WTC11 (cell line): ENCODE measurements around the gene ARL6IP5. TPM values are rescaled to one million over a fixed set of nuclear protein-coding genes. Genes with fewer than 3 reads are reported as not detected.
A peak's percentile ranks its signal among the peaks of the same experiment; 100 is the strongest.

Experiments used
- ATAC-seq: fragments of 200-7000 bp; cut with Tn5 transposase; 2 replicates; pipeline ENCODE4 v1.10.0; 2021; ENCODE audit warnings: mild to moderate bottlenecking, moderate library complexity
- CTCF ChIA-PET: fragments of 300-600 bp; sonication (Branson Sonifier 250); formaldehyde crosslinking; loops from one replicate; lab custom pipeline; 2021; ENCODE audit warnings: antibody characterized with exemption; lab: Charles Lee
- POLR2A ChIA-PET: fragments of 350-600 bp; sonication (Branson Sonifier 250); formaldehyde crosslinking; loops from one replicate; lab custom pipeline; 2021; ENCODE audit warnings: antibody characterized with exemption; lab: Charles Lee
- DNase-seq: peaks from one replicate; pipeline ENCODE4 v3.0.0; 2021; ENCODE audit warnings: low spot score
- H3K27ac Mint-ChIP-seq: 2 replicates; pipeline ENCODE4 v1.8.0; 2021; ENCODE audit warnings: mixed read lengths
- H3K27me3 Mint-ChIP-seq: 2 replicates; pipeline ENCODE4 v1.8.0; 2021; ENCODE audit warnings: low read depth, mild to moderate bottlenecking, moderate library complexity, mixed read lengths
- H3K36me3 Mint-ChIP-seq: 2 replicates; pipeline ENCODE4 v1.8.0; 2021; ENCODE audit warnings: mixed read lengths
- H3K4me1 Mint-ChIP-seq: 2 replicates; pipeline ENCODE4 v1.8.0; 2022; ENCODE audit warnings: mixed read lengths
- H3K4me3 Mint-ChIP-seq: 2 replicates; pipeline ENCODE4 v1.8.0; 2021; ENCODE audit warnings: mild to moderate bottlenecking, moderate library complexity, mixed read lengths
- H3K9me3 Mint-ChIP-seq: 2 replicates; pipeline ENCODE4 v1.8.0; 2021; ENCODE audit warnings: mixed read lengths
- ATF6 ChIP-seq: sonication (generic); formaldehyde crosslinking; IDR thresholded peaks from 2 replicates; pipeline ENCODE4 v1.8.1; 2023; ENCODE audit warnings: mild to moderate bottlenecking, missing genetic modification reagents
- CBFB ChIP-seq: sonication (generic); formaldehyde crosslinking; IDR thresholded peaks from 2 replicates; pipeline ENCODE4 v1.8.1; 2022; ENCODE audit warnings: mild to moderate bottlenecking, low read depth, missing genetic modification reagents
- E2F1 ChIP-seq: sonication (generic); formaldehyde crosslinking; IDR thresholded peaks from 2 replicates; pipeline ENCODE4 v1.8.0; 2022; ENCODE audit warnings: mild to moderate bottlenecking, missing genetic modification reagents
- ERG ChIP-seq: fragments of 250-450 bp; sonication (Bioruptor Pico); IDR thresholded peaks from 2 replicates; pipeline ENCODE4 v1.8.0; 2021; ENCODE audit warnings: mild to moderate bottlenecking
- ESRRA ChIP-seq: sonication (generic); formaldehyde crosslinking; IDR thresholded peaks from 2 replicates; pipeline ENCODE4 v1.8.1; 2022; ENCODE audit warnings: mild to moderate bottlenecking, missing genetic modification reagents, borderline replicate concordance
- GRHL2 ChIP-seq: fragments of 250-450 bp; sonication (Bioruptor Pico); IDR thresholded peaks from 2 replicates; pipeline ENCODE4 v1.8.0; 2022; ENCODE audit warnings: mild to moderate bottlenecking, moderate library complexity; ENCODE audit not compliant: insufficient replicate concordance, severe bottlenecking
- GTF2I ChIP-seq: fragments of 250-450 bp; sonication (Bioruptor Pico); conservative IDR thresholded peaks from 2 replicates; pipeline ENCODE4 v1.4.0; 2021; ENCODE audit warnings: mild to moderate bottlenecking
- KAT7 ChIP-seq: sonication (generic); formaldehyde crosslinking; IDR thresholded peaks from 2 replicates; pipeline ENCODE4 v1.8.1; 2023; ENCODE audit warnings: missing genetic modification reagents, mild to moderate bottlenecking, borderline replicate concordance
- MAX ChIP-seq: sonication (generic); formaldehyde crosslinking; IDR thresholded peaks from 2 replicates; pipeline ENCODE4 v1.8.0; 2022; ENCODE audit warnings: mild to moderate bottlenecking, missing genetic modification reagents
- NFATC4 ChIP-seq: fragments of 250-450 bp; sonication (Bioruptor Pico); IDR thresholded peaks from 2 replicates; pipeline ENCODE4 v1.9.0; 2021; ENCODE audit warnings: mild to moderate bottlenecking
- NFE2L1 ChIP-seq: sonication (generic); formaldehyde crosslinking; IDR thresholded peaks from 2 replicates; pipeline ENCODE4 v1.8.1; 2023; ENCODE audit warnings: missing genetic modification reagents
- NR3C1 ChIP-seq: sonication (generic); formaldehyde crosslinking; conservative IDR thresholded peaks from 2 replicates; pipeline ENCODE4 v1.8.1; 2023; ENCODE audit warnings: low read depth, mild to moderate bottlenecking, missing genetic modification reagents
- SMAD3 ChIP-seq: sonication (generic); formaldehyde crosslinking; IDR thresholded peaks from 2 replicates; pipeline ENCODE4 v1.8.0; 2022; ENCODE audit warnings: missing genetic modification reagents, mild to moderate bottlenecking, borderline replicate concordance
- SMAD4 ChIP-seq: sonication (generic); formaldehyde crosslinking; IDR thresholded peaks from 2 replicates; pipeline ENCODE4 v1.8.0; 2022; ENCODE audit warnings: mild to moderate bottlenecking, missing genetic modification reagents
- ZBTB21 ChIP-seq: sonication (generic); formaldehyde crosslinking; IDR thresholded peaks from 2 replicates; pipeline ENCODE4 v1.8.1; 2023; ENCODE audit warnings: mild to moderate bottlenecking, missing genetic modification reagents, borderline replicate concordance
- ZNF121 ChIP-seq: sonication (generic); formaldehyde crosslinking; IDR thresholded peaks from 2 replicates; pipeline ENCODE4 v1.8.0; 2023; ENCODE audit warnings: missing genetic modification reagents
- ZNF263 ChIP-seq: sonication (generic); formaldehyde crosslinking; IDR thresholded peaks from 2 replicates; pipeline ENCODE4 v1.8.1; 2022; ENCODE audit warnings: low read depth, mild to moderate bottlenecking, moderate library complexity, missing genetic modification reagents
- ZNF317 ChIP-seq: sonication (generic); formaldehyde crosslinking; IDR thresholded peaks from 2 replicates; pipeline ENCODE4 v1.8.1; 2023; ENCODE audit warnings: low read depth, mild to moderate bottlenecking, moderate library complexity, missing genetic modification reagents, borderline replicate concordance
- total RNA-seq: library from RNA; stranded (reverse); gene quantifications from 3 replicates; pipeline ENCODE4 v1.2.3, GENCODE V29; 2021
- TF ChIP-seq, protein P1 (sequence below): sonication (generic); formaldehyde crosslinking; IDR thresholded peaks from 2 replicates; pipeline ENCODE4 v1.8.1; 2022; ENCODE audit warnings: mild to moderate bottlenecking, missing genetic modification reagents, moderate library complexity, borderline replicate concordance
- TF ChIP-seq, protein P2 (sequence below): sonication (generic); formaldehyde crosslinking; IDR thresholded peaks from 2 replicates; pipeline ENCODE4 v1.8.1; 2023; ENCODE audit warnings: mild to moderate bottlenecking, missing genetic modification reagents, moderate library complexity
- TF ChIP-seq, protein P3 (sequence below): fragments of 250-450 bp; sonication (Bioruptor Pico); IDR thresholded peaks from 2 replicates; pipeline ENCODE4 v1.9.0; 2021; ENCODE audit warnings: mild to moderate bottlenecking
- TF ChIP-seq, protein P4 (sequence below): sonication (generic); formaldehyde crosslinking; IDR thresholded peaks from 2 replicates; pipeline ENCODE4 v1.8.1; 2023; ENCODE audit warnings: mild to moderate bottlenecking, missing genetic modification reagents, moderate library complexity

ARL6IP5 gene
- total RNA-seq, 1 experiment from 2014 or later: 28.4 TPM

DNA sequence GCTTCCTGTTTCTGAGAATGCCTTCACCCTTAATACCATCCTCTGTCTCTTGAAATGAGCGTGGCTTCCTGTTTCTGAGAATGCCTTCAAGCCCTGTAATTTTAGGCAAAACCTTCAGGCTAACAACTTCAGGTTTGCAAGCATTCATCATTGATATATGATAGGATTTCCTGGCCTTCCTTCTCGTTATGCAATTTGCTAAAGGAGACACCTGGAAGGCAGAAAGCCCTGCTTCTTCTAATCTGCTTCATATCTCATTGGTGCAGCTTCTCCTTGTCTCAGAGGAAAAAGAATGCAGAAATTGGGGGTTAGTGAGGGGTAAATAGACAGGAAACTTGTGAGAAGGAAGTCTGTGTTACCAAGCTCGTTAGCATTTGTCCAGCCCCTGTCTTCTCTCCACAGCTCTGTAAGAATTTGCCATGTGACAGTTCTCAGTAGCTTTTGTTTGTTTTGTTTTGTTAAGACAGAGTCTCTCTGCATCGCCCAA lies 7.3 kb downstream of the ARL6IP5 start:
- ATAC-seq: peak; percentile 19; the same call in 1 of the 2 replicates

GRCh38 chr3:69094467-69095205 lies 9.9 kb downstream of the ARL6IP5 start:
- TF ChIP-seq ESRRA (CRISPR knock-in tag) (no peak), CBFB (no peak), KAT7 (CRISPR knock-in tag) (no peak), MAX (CRISPR knock-in tag) (no peak), NR3C1 (CRISPR knock-in tag) (no peak), E2F1 (CRISPR knock-in tag) (no peak), SMAD4 (CRISPR knock-in tag) (no peak), ZNF317 (CRISPR knock-in tag) (no peak)
- TF ChIP-seq, protein P1, sequence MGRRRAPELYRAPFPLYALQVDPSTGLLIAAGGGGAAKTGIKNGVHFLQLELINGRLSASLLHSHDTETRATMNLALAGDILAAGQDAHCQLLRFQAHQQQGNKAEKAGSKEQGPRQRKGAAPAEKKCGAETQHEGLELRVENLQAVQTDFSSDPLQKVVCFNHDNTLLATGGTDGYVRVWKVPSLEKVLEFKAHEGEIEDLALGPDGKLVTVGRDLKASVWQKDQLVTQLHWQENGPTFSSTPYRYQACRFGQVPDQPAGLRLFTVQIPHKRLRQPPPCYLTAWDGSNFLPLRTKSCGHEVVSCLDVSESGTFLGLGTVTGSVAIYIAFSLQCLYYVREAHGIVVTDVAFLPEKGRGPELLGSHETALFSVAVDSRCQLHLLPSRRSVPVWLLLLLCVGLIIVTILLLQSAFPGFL: no peak
- TF ChIP-seq, protein P2, sequence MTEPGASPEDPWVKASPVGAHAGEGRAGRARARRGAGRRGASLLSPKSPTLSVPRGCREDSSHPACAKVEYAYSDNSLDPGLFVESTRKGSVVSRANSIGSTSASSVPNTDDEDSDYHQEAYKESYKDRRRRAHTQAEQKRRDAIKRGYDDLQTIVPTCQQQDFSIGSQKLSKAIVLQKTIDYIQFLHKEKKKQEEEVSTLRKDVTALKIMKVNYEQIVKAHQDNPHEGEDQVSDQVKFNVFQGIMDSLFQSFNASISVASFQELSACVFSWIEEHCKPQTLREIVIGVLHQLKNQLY: no peak
- TF ChIP-seq, protein P3, sequence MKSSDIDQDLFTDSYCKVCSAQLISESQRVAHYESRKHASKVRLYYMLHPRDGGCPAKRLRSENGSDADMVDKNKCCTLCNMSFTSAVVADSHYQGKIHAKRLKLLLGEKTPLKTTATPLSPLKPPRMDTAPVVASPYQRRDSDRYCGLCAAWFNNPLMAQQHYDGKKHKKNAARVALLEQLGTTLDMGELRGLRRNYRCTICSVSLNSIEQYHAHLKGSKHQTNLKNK (CRISPR knock-in tag): no peak
- H3K4me1 Mint-ChIP-seq: peaks cover 49% of the 10 kb centered on the region
- DNase-seq (no peak), ATAC-seq (no peak)
- H3K27me3 Mint-ChIP-seq: no peaks in the 10 kb centered on the region
- no peak overlapping the region for H3K27ac Mint-ChIP-seq
- H3K4me3 Mint-ChIP-seq: no peak overlapping the region
- POLR2A ChIA-PET: no interaction called here
- H3K36me3 Mint-ChIP-seq: no peaks in the 10 kb centered on the region
- H3K9me3 Mint-ChIP-seq: no peaks in the 10 kb centered on the region
- CTCF ChIA-PET: interaction anchor here (1.0 kb wide), 1 partner anchor 212 kb away, joined by 3 read pairs; no protein-coding TSS in a partner anchor

More for the DNA sequence above, 7.3 kb downstream of the ARL6IP5 start:
- Mint-ChIP-seq H3K9me3 (no peaks in the 10 kb centered on the region), H3K4me1 (peaks cover 63% of the 10 kb centered on the region), H3K27ac (peak overlapping the region; percentile 81), H3K36me3 (no peaks in the 10 kb centered on the region), H3K27me3 (no peaks in the 10 kb centered on the region), H3K4me3 (no peak overlapping the region)
- DNase-seq: no peak
- CTCF ChIA-PET: interaction anchor here (0.7 to 1.2 kb wide), 2 partner anchors 30 to 77 kb away, joined by 3 to 8 read pairs; partner anchors contain the start of gene LMOD3
- POLR2A ChIA-PET: no interaction called here
- TF ChIP-seq ZNF263 (no peak), ZBTB21 (no peak), ZNF121 (no peak), GRHL2 (CRISPR knock-in tag) (no peak), NFE2L1 (CRISPR knock-in tag) (no peak), ATF6 (CRISPR knock-in tag) (no peak), SMAD3 (no peak), ERG (no peak), GTF2I (no peak), NFATC4 (CRISPR knock-in tag) (no peak)
- TF ChIP-seq, protein P4, sequence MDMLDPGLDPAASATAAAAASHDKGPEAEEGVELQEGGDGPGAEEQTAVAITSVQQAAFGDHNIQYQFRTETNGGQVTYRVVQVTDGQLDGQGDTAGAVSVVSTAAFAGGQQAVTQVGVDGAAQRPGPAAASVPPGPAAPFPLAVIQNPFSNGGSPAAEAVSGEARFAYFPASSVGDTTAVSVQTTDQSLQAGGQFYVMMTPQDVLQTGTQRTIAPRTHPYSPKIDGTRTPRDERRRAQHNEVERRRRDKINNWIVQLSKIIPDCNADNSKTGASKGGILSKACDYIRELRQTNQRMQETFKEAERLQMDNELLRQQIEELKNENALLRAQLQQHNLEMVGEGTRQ (CRISPR knock-in tag): no peak
